Choroid plexus epithelial cell (primary cell): Measurements from ENCODE around the gene TMEM151B.

Experiments used
- DNase-seq: peaks from one replicate; pipeline ENCODE4 v3.0.0-alpha.2; 2010; ENCODE audit warnings: low read depth
- H3K4me3 ChIP-seq: 2 replicates; pipeline ENCODE4 v1.5.1; 2011; ENCODE audit warnings: low read depth, mild to moderate bottlenecking, control low read depth, low read length, moderate library complexity
- CTCF ChIP-seq: conservative IDR thresholded peaks from 2 replicates; pipeline ENCODE4 v1.5.1; 2011; ENCODE audit warnings: low read depth, mild to moderate bottlenecking, control low read depth, inconsistent platforms, low read length, moderate library complexity

Gene TMEM151B

GRCh38 chr6:44352259-44352658 lies 82.0 kb downstream of the TMEM151B start:
- no peak overlapping the region for H3K4me3 ChIP-seq
- no peak for DNase-seq
- TF ChIP-seq CTCF, result no peak

GRCh38 chr6:44353336-44353735 lies 83.1 kb downstream of the TMEM151B start:
- no peak overlapping the region for H3K4me3 ChIP-seq
- TF ChIP-seq CTCF, result no peak
- no peak for DNase-seq

- TF ChIP-seq CTCF, result no peak
- H3K4me3 ChIP-seq, result no peak overlapping the region
- no peak for DNase-seq
Measured at GRCh38 chr6:44355640-44356039, 85.4 kb downstream of the TMEM151B start.

GRCh38 chr6:44356487-44356886 lies 86.2 kb downstream of the TMEM151B start:
- TF ChIP-seq CTCF, result no peak
- no peak overlapping the region for H3K4me3 ChIP-seq
- DNase-seq, result no peak
